ENCODE measurements around the gene NFIA. TPM values are rescaled to one million over a fixed set of nuclear protein-coding genes. Genes with fewer than 3 reads are reported as not detected.

Gene NFIA
- total and polyA plus RNA-seq, 12 donors: 15.6 to 109 (median 66.3) TPM

GRCh38 chr1:61370177-61370912, 288.0 kb downstream of the NFIA start:
- Histone ChIP-seq H3K4me3 (no peak overlapping the region), H3K9me3 (replicated peaks in 1 of 3) (no peaks in the 10 kb centered on the region), H3K27ac (no peak overlapping the region), H3K36me3 (replicated peaks in 1 of 2) (no peaks in the 10 kb centered on the region), H3K4me1 (replicated peaks in 1 of 2) (peaks cover 0 to 8% of the 10 kb centered on the region in 2 donors), H3K27me3 (no peaks in the 10 kb centered on the region)
- no peak for DNase-seq
- intact Hi-C loops (cut with DNase I): no loop called here
- 96 to 98% (median 96%) methylated on average over 10 of the region's 10 CpGs for WGBS, 4 donors
- TF ChIP-seq POLR2A (IDR thresholded peaks at IDR 0.05): no peak
- TF ChIP-seq CTCF (IDR thresholded peaks at IDR 0.05): no peak

DNA sequence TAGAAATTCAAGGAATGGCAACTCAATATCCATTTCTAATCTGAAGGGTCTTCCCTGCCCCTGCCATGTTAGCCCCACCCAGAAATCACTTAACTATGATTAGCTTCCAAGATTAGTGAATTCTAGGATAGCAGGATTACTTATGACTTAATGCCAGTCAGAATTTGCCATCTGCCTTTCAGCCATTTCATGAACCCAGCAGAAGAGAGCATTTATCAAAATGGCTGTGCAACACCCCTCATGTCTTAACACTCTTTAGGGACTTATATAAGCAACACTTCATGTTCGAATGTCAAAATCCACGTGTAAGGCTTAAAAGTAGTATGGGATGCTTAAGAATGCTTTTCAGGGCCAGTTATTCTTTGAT, 288.5 kb downstream of the NFIA start:
- H3K4me3 ChIP-seq: no peak overlapping the region
- TF ChIP-seq POLR2A (IDR thresholded peaks at IDR 0.05) (no peak), CTCF (IDR thresholded peaks at IDR 0.05) (no peak)
- no peaks in the 10 kb centered on the region for H3K27me3 ChIP-seq
- H3K27ac ChIP-seq: no peak overlapping the region
- no peaks in the 10 kb centered on the region for H3K36me3 ChIP-seq (replicated peaks in 1 of 2)
- H3K4me1 ChIP-seq (replicated peaks in 1 of 2): peaks cover 0 to 8% of the 10 kb centered on the region in 2 donors
- intact Hi-C loops (cut with DNase I): no loop called here
- no peaks in the 10 kb centered on the region for H3K9me3 ChIP-seq (replicated peaks in 1 of 3)
- 90 to 97% (median 93%) methylated on average over 2 of the region's 2 CpGs for WGBS, 4 donors
- DNase-seq: no peak

GRCh38 chr1:61372944-61373343, 290.6 kb downstream of the NFIA start:
- WGBS, 4 donors: 75 to 90% (median 81%) methylated on average over 5 of the region's 5 CpGs
- Histone ChIP-seq H3K4me1 (replicated peaks in 1 of 2) (peaks cover 0 to 8% of the 10 kb centered on the region in 2 donors), H3K27ac (no peak overlapping the region), H3K4me3 (no peak overlapping the region), H3K9me3 (replicated peaks in 1 of 3) (no peaks in the 10 kb centered on the region), H3K27me3 (no peaks in the 10 kb centered on the region), H3K36me3 (replicated peaks in 1 of 2) (no peaks in the 10 kb centered on the region)
- no peak for DNase-seq
- TF ChIP-seq CTCF (IDR thresholded peaks at IDR 0.05): no peak
- TF ChIP-seq POLR2A (IDR thresholded peaks at IDR 0.05): no peak
- intact Hi-C loops (cut with DNase I): no loop called here

- H3K4me3 ChIP-seq: no peak overlapping the region
- no peak for DNase-seq
- TF ChIP-seq CTCF (IDR thresholded peaks at IDR 0.05): no peak
- TF ChIP-seq POLR2A (IDR thresholded peaks at IDR 0.05): no peak
- no peaks in the 10 kb centered on the region for H3K9me3 ChIP-seq (replicated peaks in 1 of 3)
- no peak overlapping the region for H3K27ac ChIP-seq
- H3K27me3 ChIP-seq: no peaks in the 10 kb centered on the region
- peaks cover 0 to 8% of the 10 kb centered on the region in 2 donors for H3K4me1 ChIP-seq (replicated peaks in 1 of 2)
- H3K36me3 ChIP-seq (replicated peaks in 1 of 2): no peaks in the 10 kb centered on the region
- WGBS, 4 donors: 91 to 100% (median 95%) methylated on average over 1 of the region's 1 CpG
- intact Hi-C loops (cut with DNase I): no loop called here
These were observed 291.8 kb downstream of the NFIA start for GRCh38 chr1:61374156-61374555.
